SJSA1 (cell line): Measurements from ENCODE around the gene CDV3. TPM values are rescaled to one million over a fixed set of nuclear protein-coding genes. Genes with fewer than 3 reads are reported as not detected.
A peak's percentile ranks its signal among the peaks of the same experiment; 100 is the strongest.
"Not testable (repeated sequence)": the region's sequence is repeated elsewhere in the genome, so short reads cannot be mapped to it uniquely, and the experiment has no call there.

Source experiments
- DNase-seq, 2 experiments: peaks; one replicate each; pipeline ENCODE4 v3.0.0-alpha.2; 2015 to 2020; ENCODE audit warnings: low spot score in 2 of 2, low read depth in 1 of 2
- H3K27ac ChIP-seq: fragments of 250-450 bp; sonication (Bioruptor Pico); 2 replicates; pipeline ENCODE4 v1.5.1; 2020; ENCODE audit warnings: mild to moderate bottlenecking, moderate library complexity
- H3K27me3 ChIP-seq: fragments of 250-450 bp; sonication (Bioruptor Pico); replicated peaks from 2 replicates; pipeline ENCODE4 v1.5.1; 2020; ENCODE audit warnings: mild to moderate bottlenecking, moderate library complexity
- H3K36me3 ChIP-seq: fragments of 250-450 bp; sonication (Bioruptor Pico); 2 replicates; pipeline ENCODE4 v1.5.1; 2020; ENCODE audit warnings: mild to moderate bottlenecking
- H3K4me1 ChIP-seq: fragments of 250-450 bp; sonication (Bioruptor Pico); replicated peaks from 2 replicates; pipeline ENCODE4 v1.6.1; 2021; ENCODE audit warnings: mild to moderate bottlenecking
- H3K4me3 ChIP-seq: fragments of 250-450 bp; sonication (Bioruptor Pico); 2 replicates; pipeline ENCODE4 v1.5.1; 2020; ENCODE audit warnings: mild to moderate bottlenecking
- H3K9me3 ChIP-seq: fragments of 250-450 bp; sonication (Bioruptor Pico); replicated peaks from 2 replicates; pipeline ENCODE4 v1.5.1; 2020; ENCODE audit warnings: mild to moderate bottlenecking
- total RNA-seq: library from RNA; depleted of rRNA; stranded (reverse); fragments of >200 nt; shearing (Covaris generic); gene quantifications from 2 replicates; pipeline ENCODE4 v1.2.3, GENCODE V29; 2014

CDV3 gene
- total RNA-seq, 1 experiment from 2014 or later = 134 TPM

GRCh38 chr3:133547432-133548041 lies 25.9 kb upstream of the CDV3 start:
- Histone ChIP-seq H3K27me3 (no peaks in the 10 kb centered on the region), H3K4me3 (no peak overlapping the region), H3K4me1 (peaks cover 21% of the 10 kb centered on the region), H3K36me3 (no peaks in the 10 kb centered on the region), H3K9me3 (peaks cover 3% of the 10 kb centered on the region; the same call in 1 of the 2 replicates), H3K27ac (peak overlapping the region; percentile 75)
- DNase-seq = peak; percentile 53 to 77

GRCh38 chr3:133548090-133548489 lies 25.4 kb upstream of the CDV3 start:
- Histone ChIP-seq H3K36me3 (no peaks in the 10 kb centered on the region), H3K4me1 (peaks cover 21% of the 10 kb centered on the region), H3K27ac (peak overlapping the region; percentile 75), H3K27me3 (no peaks in the 10 kb centered on the region), H3K9me3 (peaks cover 3% of the 10 kb centered on the region; the same call in 1 of the 2 replicates), H3K4me3 (no peak overlapping the region)
- no peak for DNase-seq

- peaks cover 3% of the 10 kb centered on the region; the same call in 1 of the 2 replicates for H3K9me3 ChIP-seq
- no peak overlapping the region for H3K4me3 ChIP-seq
- H3K36me3 ChIP-seq = no peaks in the 10 kb centered on the region
- no peaks in the 10 kb centered on the region for H3K27me3 ChIP-seq
- DNase-seq = no peak
- no peak overlapping the region for H3K27ac ChIP-seq
- peaks cover 21% of the 10 kb centered on the region for H3K4me1 ChIP-seq
Measured at GRCh38 chr3:133549565-133549964, 23.9 kb upstream of the CDV3 start.

GRCh38 chr3:133551589-133551988 lies 21.9 kb upstream of the CDV3 start:
- H3K9me3 ChIP-seq, H3K36me3 ChIP-seq, H3K4me3 ChIP-seq, H3K27me3 ChIP-seq, DNase-seq, H3K27ac ChIP-seq: not testable (repeated sequence)
- H3K4me1 ChIP-seq = peaks cover 21% of the 10 kb centered on the region

GRCh38 chr3:133561679-133562078 lies 11.8 kb upstream of the CDV3 start:
- Histone ChIP-seq H3K4me3 (no peak overlapping the region), H3K9me3 (no peaks in the 10 kb centered on the region), H3K27me3 (no peaks in the 10 kb centered on the region), H3K27ac (no peak overlapping the region), H3K4me1 (peaks cover 13% of the 10 kb centered on the region), H3K36me3 (no peaks in the 10 kb centered on the region)
- DNase-seq = no peak

- Histone ChIP-seq H3K36me3 (no peaks in the 10 kb centered on the region), H3K4me3 (no peak overlapping the region), H3K4me1 (peaks cover 13% of the 10 kb centered on the region), H3K27me3 (no peaks in the 10 kb centered on the region), H3K9me3 (no peaks in the 10 kb centered on the region), H3K27ac (no peak overlapping the region)
- DNase-seq = no peak
Measured at GRCh38 chr3:133562376-133562775, 11.1 kb upstream of the CDV3 start.

GRCh38 chr3:133563186-133563591 lies 10.3 kb upstream of the CDV3 start:
- Histone ChIP-seq H3K36me3 (no peaks in the 10 kb centered on the region), H3K4me1 (peaks cover 20% of the 10 kb centered on the region), H3K4me3 (no peak overlapping the region), H3K27ac (no peak overlapping the region), H3K9me3 (no peaks in the 10 kb centered on the region), H3K27me3 (no peaks in the 10 kb centered on the region)
- peak; percentile 68 to 85 for DNase-seq

GRCh38 chr3:133563816-133564215 lies 9.7 kb upstream of the CDV3 start:
- Histone ChIP-seq H3K27ac (no peak overlapping the region), H3K4me1 (peaks cover 26% of the 10 kb centered on the region), H3K27me3 (no peaks in the 10 kb centered on the region), H3K36me3 (no peaks in the 10 kb centered on the region), H3K9me3 (no peaks in the 10 kb centered on the region), H3K4me3 (no peak overlapping the region)
- no peak for DNase-seq

- peak overlapping the region; percentile 90 for H3K27ac ChIP-seq
- peaks cover 65% of the 10 kb centered on the region for H3K4me1 ChIP-seq
- H3K9me3 ChIP-seq = no peaks in the 10 kb centered on the region
- DNase-seq = peak; percentile 67 to 78
- H3K27me3 ChIP-seq = no peaks in the 10 kb centered on the region
- H3K36me3 ChIP-seq = no peaks in the 10 kb centered on the region
- H3K4me3 ChIP-seq = no peak overlapping the region
Measured at GRCh38 chr3:133568294-133569014, 5.0 kb upstream of the CDV3 start.

GRCh38 chr3:133570139-133570936 lies 3.1 kb upstream of the CDV3 start:
- Histone ChIP-seq H3K27me3 (no peaks in the 10 kb centered on the region), H3K9me3 (no peaks in the 10 kb centered on the region), H3K27ac (peak overlapping the region; percentile 90), H3K4me3 (no peak overlapping the region), H3K4me1 (peaks cover 59% of the 10 kb centered on the region), H3K36me3 (peaks cover 16% of the 10 kb centered on the region)
- DNase-seq = peak; percentile 79 to 85

GRCh38 chr3:133570937-133571320 lies 2.6 kb upstream of the CDV3 start:
- Histone ChIP-seq H3K27ac (peak overlapping the region; percentile 90), H3K4me3 (no peak overlapping the region), H3K36me3 (peaks cover 22% of the 10 kb centered on the region), H3K27me3 (no peaks in the 10 kb centered on the region), H3K4me1 (peaks cover 65% of the 10 kb centered on the region), H3K9me3 (no peaks in the 10 kb centered on the region)
- DNase-seq = no peak

GRCh38 chr3:133572158-133573053 lies 1.1 kb upstream of the CDV3 start:
- Histone ChIP-seq H3K9me3 (no peaks in the 10 kb centered on the region), H3K27ac (peak overlapping the region; percentile 82), H3K4me1 (peaks cover 71% of the 10 kb centered on the region), H3K27me3 (no peaks in the 10 kb centered on the region), H3K4me3 (peak overlapping the region; percentile 4; the same call in 1 of the 2 replicates), H3K36me3 (peaks cover 35% of the 10 kb centered on the region)
- DNase-seq = no peak

GRCh38 chr3:133573054-133573628 lies 345 bp upstream of the CDV3 start:
- Histone ChIP-seq H3K4me3 (peak overlapping the region; percentile 91), H3K4me1 (peaks cover 70% of the 10 kb centered on the region)
- peak; percentile 99 to 100 for DNase-seq

More at GRCh38 chr3:133573054-133573628, 345 bp upstream of the CDV3 start:
- peak overlapping the region; percentile 82 for H3K27ac ChIP-seq
- no peaks in the 10 kb centered on the region for H3K9me3 ChIP-seq
- no peaks in the 10 kb centered on the region for H3K27me3 ChIP-seq
- H3K36me3 ChIP-seq = peaks cover 42% of the 10 kb centered on the region
